Loucy (cell line): ENCODE results near the gene DDX10.

Source experiments
- CTCF ChIP-seq: fragments of 200-600 bp; sonication (generic); conservative IDR thresholded peaks from 2 replicates; pipeline ENCODE4 v1.5.1; 2014; ENCODE audit warnings: mild to moderate bottlenecking, antibody characterized with exemption, low read length
- EZH2phosphoT487 ChIP-seq: fragments of 200-600 bp; IDR thresholded peaks from 2 replicates; pipeline ENCODE4 v1.6.1; 2018; ENCODE audit warnings: antibody characterized with exemption, mild to moderate bottlenecking, moderate library complexity, borderline replicate concordance

GRCh38 chr11:108774037-108774730, 109.3 kb downstream of the DDX10 start:
- TF ChIP-seq CTCF (no peak), EZH2phosphoT487 (no peak)
